ENCODE data around the gene RAET1L. TPM values are rescaled to one million over a fixed set of nuclear protein-coding genes. Genes with fewer than 3 reads are reported as not detected.

The RAET1L gene
- total and polyA plus RNA-seq, 10 of the 15 experiments (the other 5 are each of a cell fraction or from before 2014, with no cell fraction given): not detected

GRCh38 chr6:150004783-150005717 lies 20.3 kb downstream of the RAET1L start (continued):
- TF ChIP-seq, protein P1, sequence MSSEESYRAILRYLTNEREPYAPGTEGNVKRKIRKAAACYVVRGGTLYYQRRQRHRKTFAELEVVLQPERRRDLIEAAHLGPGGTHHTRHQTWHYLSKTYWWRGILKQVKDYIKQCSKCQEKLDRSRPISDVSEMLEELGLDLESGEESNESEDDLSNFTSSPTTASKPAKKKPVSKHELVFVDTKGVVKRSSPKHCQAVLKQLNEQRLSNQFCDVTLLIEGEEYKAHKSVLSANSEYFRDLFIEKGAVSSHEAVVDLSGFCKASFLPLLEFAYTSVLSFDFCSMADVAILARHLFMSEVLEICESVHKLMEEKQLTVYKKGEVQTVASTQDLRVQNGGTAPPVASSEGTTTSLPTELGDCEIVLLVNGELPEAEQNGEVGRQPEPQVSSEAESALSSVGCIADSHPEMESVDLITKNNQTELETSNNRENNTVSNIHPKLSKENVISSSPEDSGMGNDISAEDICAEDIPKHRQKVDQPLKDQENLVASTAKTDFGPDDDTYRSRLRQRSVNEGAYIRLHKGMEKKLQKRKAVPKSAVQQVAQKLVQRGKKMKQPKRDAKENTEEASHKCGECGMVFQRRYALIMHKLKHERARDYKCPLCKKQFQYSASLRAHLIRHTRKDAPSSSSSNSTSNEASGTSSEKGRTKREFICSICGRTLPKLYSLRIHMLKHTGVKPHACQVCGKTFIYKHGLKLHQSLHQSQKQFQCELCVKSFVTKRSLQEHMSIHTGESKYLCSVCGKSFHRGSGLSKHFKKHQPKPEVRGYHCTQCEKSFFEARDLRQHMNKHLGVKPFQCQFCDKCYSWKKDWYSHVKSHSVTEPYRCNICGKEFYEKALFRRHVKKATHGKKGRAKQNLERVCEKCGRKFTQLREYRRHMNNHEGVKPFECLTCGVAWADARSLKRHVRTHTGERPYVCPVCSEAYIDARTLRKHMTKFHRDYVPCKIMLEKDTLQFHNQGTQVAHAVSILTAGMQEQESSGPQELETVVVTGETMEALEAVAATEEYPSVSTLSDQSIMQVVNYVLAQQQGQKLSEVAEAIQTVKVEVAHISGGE (CRISPR knock-in tag; IDR thresholded peaks at IDR 0.05): no peak
- TF ChIP-seq IKZF1 (conservative IDR thresholded peaks at IDR 0.05) (peak; percentile 67; the same call in 1 of the 2 replicates), NRF1 (conservative IDR thresholded peaks at IDR 0.05; ENCODE audit: low read depth, low read length) (no peak), WRNIP1 (IDR thresholded peaks at IDR 0.05; ENCODE audit: borderline replicate concordance, low read depth, low read length) (no peak), RFX5 (IDR thresholded peaks at IDR 0.05; ENCODE audit: low read depth, low read length) (no peak), POU2F2 (IDR thresholded peaks at IDR 0.05; ENCODE audit: borderline replicate concordance, low read depth, low read length) (no peak), RB1 (IDR thresholded peaks at IDR 0.05; ENCODE audit: borderline replicate concordance) (peak; percentile 65; the same call in 1 of the 2 replicates), SUZ12 (IDR thresholded peaks at IDR 0.05; ENCODE audit: unreplicated experiment) (no peak), EP300 (IDR thresholded peaks at IDR 0.05; ENCODE audit: borderline replicate concordance in 1 of 2, control insufficient read depth in 1 of 2, low read depth in 2 of 2, low read length in 2 of 2) (peak in 1 of 2 experiments; percentile 8; a peak in 1 of 4 replicates), KLF5 (IDR thresholded peaks at IDR 0.05; ENCODE audit: partially characterized antibody) (no peak), SP1 (IDR thresholded peaks at IDR 0.05; ENCODE audit: low read depth, low read length) (peak; percentile 9), CREB1 (IDR thresholded peaks at IDR 0.05; ENCODE audit: low read depth) (0 out of 2 replicates have a peak, but pooled peaks have one; percentile 20), TCF3 (IDR thresholded peaks at IDR 0.05; ENCODE audit: borderline replicate concordance, insufficient read depth, low read depth, low read length) (no peak), MEF2A (IDR thresholded peaks at IDR 0.05; ENCODE audit: insufficient read depth, low read depth, low read length) (no peak), ZNF622 (IDR thresholded peaks at IDR 0.05) (no peak), CTCF (IDR thresholded peaks at IDR 0.05 in 2 of 3, conservative IDR thresholded peaks at IDR 0.05 in 1 of 3; ENCODE audit: control insufficient read depth in 2 of 3, extremely low read depth in 1 of 3, insufficient read depth in 1 of 3, low read depth in 3 of 3, low read length in 3 of 3) (0 out of 6 replicates have a peak, but pooled peaks of 1 of the 3 experiments have one; percentile 18), EZH2 (IDR thresholded peaks at IDR 0.05; ENCODE audit: borderline replicate concordance, control insufficient read depth, low read depth, low read length) (no peak), PML (IDR thresholded peaks at IDR 0.05; ENCODE audit: low read length) (no peak), GABPA (IDR thresholded peaks at IDR 0.05; ENCODE audit: low read depth) (no peak), YBX1 (IDR thresholded peaks at IDR 0.05) (no peak), ZBTB33 (IDR thresholded peaks at IDR 0.05) (no peak), CHD2 (IDR thresholded peaks at IDR 0.05; ENCODE audit: borderline replicate concordance, low read depth, low read length) (peak; percentile 31; the same call in 1 of the 2 replicates)
